Tibial artery (tissue), 4 donors: ENCODE data around the gene ZNF697.

Source experiments
- DNase-seq, 2 donors: peaks; one replicate each; pipeline ENCODE4 v3.0.0-alpha.2; 2019
- H3K27ac ChIP-seq, 2 donors: fragments of 200-600 bp; sonication (generic) in 1 of 2; 1 replicate in 1 of 2; 2 replicates in 1 of 2; pipeline ENCODE4 v1.5.1; 2018 to 2019; ENCODE audit warnings: mild to moderate bottlenecking in 1 of 2
- H3K27me3 ChIP-seq, 2 donors: fragments of 200-600 bp; sonication (generic) in 1 of 2; one replicate each; pipeline versions ENCODE4 v1.5.1 to v1.6.0; 2016 to 2019
- H3K36me3 ChIP-seq, 3 donors: fragments of 200-600 bp; sonication (generic) in 2 of 3; one replicate each; pipeline ENCODE4 v1.5.1; 2016 to 2019; ENCODE audit warnings: mild to moderate bottlenecking in 2 of 3
- H3K4me1 ChIP-seq, 4 donors: fragments of 200-600 bp; sonication (generic) in 2 of 4; 1 replicate in 3 of 4; 2 replicates in 1 of 4; pipeline ENCODE4 v1.5.1; 2016 to 2019
- H3K4me3 ChIP-seq, 2 donors: fragments of 200-600 bp; sonication (generic) in 1 of 2; 1 replicate in 1 of 2; 2 replicates in 1 of 2; pipeline ENCODE4 v1.5.1; 2018 to 2019; ENCODE audit warnings: mild to moderate bottlenecking in 2 of 2
- H3K9me3 ChIP-seq, 3 donors: fragments of 200-600 bp; sonication (generic) in 1 of 3; one replicate each; pipeline ENCODE4 v1.5.1; 2016 to 2019
- CTCF ChIP-seq, 2 experiments: fragments of 200-600 bp in 1 of 2; fragments of 450-650 bp in 1 of 2; IDR thresholded peaks; one replicate each; pipeline ENCODE4 v1.5.1; 2017 to 2019; ENCODE audit warnings: antibody characterized with exemption in 2 of 2, mild to moderate bottlenecking in 1 of 2, moderate library complexity in 1 of 2
- intact Hi-C: fragments of 100-400 bp; cut with DNase I; formaldehyde crosslinking; loops from one replicate; pipeline ENCODE4 v1.15.0; 2023; ENCODE audit warnings: low total_unique reads

ZNF697 gene

GRCh38 chr1:119660253-119661083 is 12.4 kb upstream of the ZNF697 start:
- DNase-seq, result no peak
- intact Hi-C loops, result no loop called here
- TF ChIP-seq CTCF (IDR thresholded peaks at IDR 0.05), result no peak
- Histone ChIP-seq H3K4me1 (no peaks in the 10 kb centered on the region), H3K27me3 (no peaks in the 10 kb centered on the region), H3K4me3 (no peak overlapping the region), H3K27ac (no peak overlapping the region), H3K9me3 (no peaks in the 10 kb centered on the region), H3K36me3 (no peaks in the 10 kb centered on the region)

DNA sequence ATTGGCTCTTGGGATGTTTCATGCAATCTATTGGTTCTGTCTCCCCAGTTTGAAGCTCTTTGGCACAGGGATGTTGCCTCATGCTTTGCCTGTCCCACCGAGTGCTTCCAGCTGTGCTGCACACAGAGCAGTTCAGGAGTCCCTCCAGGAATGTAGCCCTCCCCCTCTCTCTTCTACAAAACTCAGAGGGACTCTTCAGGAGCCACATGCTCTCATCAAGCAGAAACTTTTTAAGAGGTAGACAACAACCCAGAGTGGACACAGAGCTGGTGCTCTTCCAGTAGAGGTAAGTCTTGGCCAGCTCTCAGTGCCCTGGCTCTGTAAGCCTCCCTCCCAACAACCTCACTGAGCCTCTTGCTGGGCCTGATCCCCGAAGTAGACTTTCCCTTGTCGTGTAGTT is 11.6 kb upstream of the ZNF697 start:
- no peak for DNase-seq
- Histone ChIP-seq H3K36me3 (no peaks in the 10 kb centered on the region), H3K4me3 (no peak overlapping the region), H3K9me3 (no peaks in the 10 kb centered on the region), H3K27me3 (no peaks in the 10 kb centered on the region), H3K4me1 (no peaks in the 10 kb centered on the region), H3K27ac (no peak overlapping the region)
- intact Hi-C loops, result no loop called here
- no peak for TF ChIP-seq CTCF (IDR thresholded peaks at IDR 0.05)

DNA sequence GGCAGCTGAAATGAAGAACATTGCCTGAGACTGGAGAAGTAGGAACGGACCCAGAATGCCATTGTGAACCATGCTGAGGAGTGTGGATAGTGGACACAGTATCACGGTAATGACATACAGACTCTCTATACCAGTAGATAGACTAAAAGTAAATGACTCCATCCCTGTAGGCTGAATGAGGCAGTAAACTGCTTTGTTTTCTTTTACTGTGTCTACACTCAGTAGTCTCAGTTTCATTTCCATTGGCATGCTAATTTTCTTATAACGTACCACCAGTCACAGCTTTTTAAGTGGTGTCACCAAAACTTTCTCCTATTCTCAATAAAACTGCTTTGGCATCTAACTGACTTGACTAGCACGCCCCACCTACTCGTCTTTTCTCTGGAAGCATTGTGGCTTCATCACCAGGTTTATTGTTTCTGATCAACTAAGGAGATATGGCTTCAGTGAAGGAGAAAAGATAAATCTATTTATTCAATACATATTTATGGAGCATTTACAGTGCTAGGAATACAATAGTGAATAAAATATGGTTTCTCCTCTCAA is 8.4 kb upstream of the ZNF697 start:
- Histone ChIP-seq H3K4me3 (no peak overlapping the region), H3K4me1 (no peaks in the 10 kb centered on the region), H3K9me3 (no peaks in the 10 kb centered on the region), H3K27ac (no peak overlapping the region), H3K27me3 (no peaks in the 10 kb centered on the region), H3K36me3 (no peaks in the 10 kb centered on the region)
- DNase-seq, result no peak
- intact Hi-C loops, result no loop called here
- no peak for TF ChIP-seq CTCF (IDR thresholded peaks at IDR 0.05)

DNA sequence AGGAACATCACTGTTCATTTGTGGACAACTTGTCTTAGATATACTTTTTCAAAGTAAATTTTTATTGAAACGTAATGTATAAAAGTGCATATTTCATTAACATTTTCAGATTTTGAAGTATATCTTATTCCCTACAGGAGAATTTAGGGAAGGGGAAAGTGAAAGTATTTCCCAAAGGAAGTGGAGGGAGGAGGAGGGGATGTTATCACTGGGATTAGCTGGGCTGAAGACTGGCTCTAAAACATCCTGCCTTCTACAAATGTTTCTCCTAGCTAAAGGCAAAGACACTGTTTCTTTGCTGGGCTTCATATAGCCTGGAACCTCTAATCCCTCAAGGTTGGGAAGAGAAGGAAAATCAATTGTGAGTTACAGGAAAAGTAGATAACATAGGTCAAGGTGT is 7.1 kb upstream of the ZNF697 start:
- Histone ChIP-seq H3K9me3 (no peaks in the 10 kb centered on the region), H3K4me1 (no peaks in the 10 kb centered on the region), H3K27me3 (no peaks in the 10 kb centered on the region), H3K4me3 (no peak overlapping the region), H3K27ac (no peak overlapping the region), H3K36me3 (no peaks in the 10 kb centered on the region)
- intact Hi-C loops, result no loop called here
- TF ChIP-seq CTCF (IDR thresholded peaks at IDR 0.05), result no peak
- no peak for DNase-seq

GRCh38 chr1:119653839-119654170 is 5.7 kb upstream of the ZNF697 start:
- TF ChIP-seq CTCF (IDR thresholded peaks at IDR 0.05), result no peak
- H3K27me3 ChIP-seq, result no peaks in the 10 kb centered on the region
- intact Hi-C loops, result no loop called here
- DNase-seq, result no peak
- H3K4me1 ChIP-seq, result no peaks in the 10 kb centered on the region
- H3K27ac ChIP-seq, result no peak overlapping the region
- no peaks in the 10 kb centered on the region for H3K36me3 ChIP-seq
- no peaks in the 10 kb centered on the region for H3K9me3 ChIP-seq
- no peak overlapping the region for H3K4me3 ChIP-seq
